Lower leg skin (tissue), 4 donors: ENCODE data around the gene PREX1. TPM values are rescaled to one million over a fixed set of nuclear protein-coding genes. Genes with fewer than 3 reads are reported as not detected.

Source experiments
- DNase-seq, 2 donors: peaks; one replicate each; pipeline ENCODE4 v3.0.0-alpha.2; 2019; ENCODE audit warnings: low spot score in 2 of 2
- H3K4me3 ChIP-seq: fragments of 200-600 bp; sonication (generic); 2 replicates; pipeline ENCODE4 v1.5.1; 2017; ENCODE audit warnings: mild to moderate bottlenecking, low read depth; ENCODE audit not compliant: poor library complexity, severe bottlenecking
- CTCF ChIP-seq, 3 donors: fragments of 450-650 bp; IDR thresholded peaks; one replicate each; pipeline ENCODE4 v1.5.1; 2016; ENCODE audit warnings: antibody characterized with exemption in 3 of 3, mild to moderate bottlenecking in 3 of 3, moderate library complexity in 2 of 3
- POLR2A ChIP-seq, 2 donors: fragments of 450-650 bp; IDR thresholded peaks; one replicate each; pipeline ENCODE4 v1.6.1; 2016 to 2017; ENCODE audit warnings: antibody characterized with exemption in 2 of 2, mild to moderate bottlenecking in 1 of 2, moderate library complexity in 1 of 2
- WGBS, 2 donors: methylation state at CpG; one replicate each; pipeline ENCODE4 v1.1.5; 2018; 5-methylcytosine and 5-hydroxymethylcytosine counted together
- intact Hi-C: fragments of 100-400 bp; cut with DNase I; formaldehyde crosslinking; loops from one replicate; pipeline ENCODE4 v1.15.0; 2023; ENCODE audit warnings: low total_unique reads
- total RNA-seq, 4 donors: library from RNA; depleted of rRNA; stranded (reverse); fragments of >200 nt; gene quantifications; one replicate each; pipeline ENCODE4 v1.1.0, GENCODE V29; 2016

PREX1 gene
- total RNA-seq, 4 donors from 2014 or later: 5.4 to 18.6 (median 7.9) TPM

GRCh38 chr20:48839154-48839917 is 11.5 kb upstream of the PREX1 start:
- intact Hi-C loops: no loop called here
- no peak for TF ChIP-seq POLR2A (IDR thresholded peaks at IDR 0.05)
- TF ChIP-seq CTCF (IDR thresholded peaks at IDR 0.05): no peak
- H3K4me3 ChIP-seq: no peak overlapping the region
- WGBS, 2 donors: 73 to 79% methylated on average over 11 of the region's 11 CpGs
- DNase-seq: no peak

- intact Hi-C loops: no loop called here
- TF ChIP-seq CTCF (IDR thresholded peaks at IDR 0.05): no peak
- H3K4me3 ChIP-seq: no peak overlapping the region
- WGBS, 2 donors: 88 to 92% methylated on average over 3 of the region's 3 CpGs
- DNase-seq: no peak
Observed at GRCh38 chr20:48837014-48837413, 9.2 kb upstream of the PREX1 start.

- intact Hi-C loops: no loop called here
- WGBS, 2 donors: 86 to 91% methylated on average over 2 of the region's 2 CpGs
- TF ChIP-seq POLR2A (IDR thresholded peaks at IDR 0.05) (no peak), CTCF (IDR thresholded peaks at IDR 0.05) (no peak)
- no peak for DNase-seq
- no peak overlapping the region for H3K4me3 ChIP-seq
Observed at GRCh38 chr20:48835390-48835789, 7.6 kb upstream of the PREX1 start.

- H3K4me3 ChIP-seq: no peak overlapping the region
- intact Hi-C loops: no loop called here
- no peak for DNase-seq
- 20 to 30% methylated on average over 2 of the region's 2 CpGs for WGBS, 2 donors
- TF ChIP-seq POLR2A (IDR thresholded peaks at IDR 0.05) (no peak), CTCF (IDR thresholded peaks at IDR 0.05) (no peak)
Observed at GRCh38 chr20:48834278-48834677, 6.5 kb upstream of the PREX1 start.

GRCh38 chr20:48832405-48832730 is 4.6 kb upstream of the PREX1 start:
- no peak for TF ChIP-seq CTCF (IDR thresholded peaks at IDR 0.05)
- no peak for TF ChIP-seq POLR2A (IDR thresholded peaks at IDR 0.05)
- DNase-seq: no peak
- 36 to 38% methylated on average over 3 of the region's 3 CpGs for WGBS, 2 donors
- intact Hi-C loops: no loop called here
- H3K4me3 ChIP-seq: no peak overlapping the region
